H1 (cell line): ENCODE data around the gene TMEM154. TPM values are rescaled to one million over a fixed set of nuclear protein-coding genes. Genes with fewer than 3 reads are reported as not detected.

Experiments
- CTCF ChIA-PET: fragments of 300-600 bp; sonication (Branson Sonifier 250); formaldehyde crosslinking; loops from one replicate; lab custom pipeline; 2021; ENCODE audit not compliant: partially characterized antibody; lab: Charles Lee
- POLR2A ChIA-PET: fragments of 300-600 bp; sonication (Branson Sonifier 250); formaldehyde crosslinking; loops from one replicate; lab custom pipeline; 2021; ENCODE audit warnings: inconsistent platforms; ENCODE audit not compliant: partially characterized antibody; lab: Charles Lee
- DNase-seq, 2 experiments: peaks; one replicate each; pipeline versions ENCODE4 v3.0.0 to v3.0.0-alpha.2; 2010 to 2022; ENCODE audit warnings: low spot score in 2 of 2, low read depth in 1 of 2, mixed read lengths in 1 of 2
- FAIRE-seq: peaks from 2 replicates; lab custom pipeline; 2011; peaks lifted over from hg19 to GRCh38; lab: Jason Lieb, UNC
- H2AFZ ChIP-seq: 2 replicates; pipeline ENCODE4 v1.8.1; 2012; ENCODE audit warnings: low read length, inconsistent platforms
- H2AK5ac ChIP-seq: 2 replicates; pipeline ENCODE4 v1.6.1; 2013; ENCODE audit warnings: low read depth, low read length
- H2BK120ac ChIP-seq: replicated peaks from 2 replicates; pipeline ENCODE3; 2013; ENCODE audit warnings: low read depth, low read length, inconsistent platforms
- H2BK12ac ChIP-seq: 2 replicates; pipeline ENCODE4 v1.6.1; 2013; ENCODE audit warnings: low read depth, low read length
- H2BK15ac ChIP-seq: 2 replicates; pipeline ENCODE4 v1.6.1; 2013; ENCODE audit warnings: low read length
- H2BK20ac ChIP-seq: 2 replicates; pipeline ENCODE4 v1.6.1; 2013; ENCODE audit warnings: low read length
- H2BK5ac ChIP-seq: 2 replicates; pipeline ENCODE4 v1.6.1; 2013; ENCODE audit warnings: low read depth, low read length
- H3K14ac ChIP-seq: 2 replicates; pipeline ENCODE4 v1.6.1; 2013; ENCODE audit warnings: inconsistent platforms; ENCODE audit not compliant: insufficient read length
- H3K18ac ChIP-seq: 2 replicates; pipeline ENCODE4 v1.6.1; 2013; ENCODE audit warnings: low read length; ENCODE audit errors: extremely low read depth
- H3K23ac ChIP-seq: 2 replicates; pipeline ENCODE4 v1.6.1; 2013; ENCODE audit warnings: inconsistent platforms; ENCODE audit not compliant: insufficient read length
- H3K23me2 ChIP-seq: 2 replicates; pipeline ENCODE4 v1.6.1; 2013; ENCODE audit warnings: low read depth, low read length
- H3K27ac ChIP-seq: 2 replicates; pipeline ENCODE4 v1.6.1; 2011; ENCODE audit warnings: low read depth, low read length, inconsistent platforms
- H3K27me3 ChIP-seq, 4 experiments: replicated peaks in 1 of 4; 1 replicate in 1 of 4; 2 replicates in 3 of 4; pipeline versions ENCODE4 v1.6.1 to v1.8.1; 2011 to 2013; ENCODE audit warnings: low read length in 3 of 4, mild to moderate bottlenecking in 3 of 4, inconsistent platforms in 2 of 4, mixed read lengths in 2 of 4, moderate library complexity in 1 of 4; ENCODE audit not compliant: control insufficient read depth in 3 of 4, insufficient read depth in 3 of 4; ENCODE audit errors: extremely low read depth in 1 of 4
- H3K36me3 ChIP-seq, 4 experiments: 2 replicates each; pipeline versions ENCODE4 v1.6.1 to v1.8.1; 2011 to 2013; ENCODE audit warnings: mild to moderate bottlenecking in 4 of 4, low read length in 3 of 4, moderate library complexity in 2 of 4, control low read depth in 1 of 4, inconsistent platforms in 1 of 4; ENCODE audit not compliant: insufficient read depth in 4 of 4, control insufficient read depth in 2 of 4
- H3K4ac ChIP-seq: replicated peaks from 2 replicates; pipeline ENCODE3; 2013; ENCODE audit warnings: low read length, low read depth, mixed read lengths, inconsistent platforms; ENCODE audit not compliant: insufficient read length
- H3K4me1 ChIP-seq, 4 experiments: replicated peaks in 1 of 4; 1 replicate in 1 of 4; 2 replicates in 3 of 4; pipeline versions ENCODE4 v1.6.1 to v1.8.1; 2011 to 2013; ENCODE audit warnings: low read length in 3 of 4, inconsistent platforms in 2 of 4, mixed read lengths in 1 of 4; ENCODE audit not compliant: insufficient read depth in 4 of 4, control insufficient read depth in 3 of 4
- H3K4me2 ChIP-seq, 2 experiments: 2 replicates each; pipeline versions ENCODE4 v1.6.1 to v1.8.1; 2011 to 2013; ENCODE audit warnings: low read depth in 2 of 2, low read length in 2 of 2, control low read depth in 1 of 2, inconsistent platforms in 1 of 2, mild to moderate bottlenecking in 1 of 2; ENCODE audit not compliant: insufficient read depth in 1 of 2
- H3K4me3 ChIP-seq, 4 experiments: fragments of 200-600, 300-600 bp in 1 of 4; sonication (generic), shearing (Covaris generic), sonication (Bioruptor Twin) in 1 of 4; 2 replicates each; pipeline versions ENCODE4 v1.5.1 to v1.8.1; 2011 to 2016; ENCODE audit warnings: low read length in 4 of 4, low read depth in 3 of 4, control low read depth in 2 of 4, inconsistent platforms in 2 of 4, mild to moderate bottlenecking in 2 of 4, mixed read lengths in 1 of 4, moderate library complexity in 1 of 4; ENCODE audit not compliant: insufficient read depth in 2 of 4; ENCODE audit errors: extremely low read depth in 1 of 4
- H3K56ac ChIP-seq: replicated peaks from 2 replicates; pipeline ENCODE3; 2013; ENCODE audit warnings: low read depth, mild to moderate bottlenecking, mixed read lengths, low read length, inconsistent platforms; ENCODE audit not compliant: insufficient read length
- H3K79me1 ChIP-seq: 2 replicates; pipeline ENCODE4 v1.6.1; 2013; ENCODE audit warnings: low read depth, low read length, control low read depth
- H3K79me2 ChIP-seq, 2 experiments: 2 replicates each; pipeline versions ENCODE4 v1.6.1 to v1.8.1; 2012 to 2013; ENCODE audit warnings: low read length in 2 of 2, mild to moderate bottlenecking in 2 of 2, inconsistent platforms in 1 of 2; ENCODE audit not compliant: insufficient read depth in 2 of 2, control insufficient read depth in 1 of 2
- H3K9ac ChIP-seq, 4 experiments: replicated peaks in 1 of 4; 1 replicate in 1 of 4; 2 replicates in 3 of 4; pipeline versions ENCODE4 v1.6.1 to v1.8.1; 2011 to 2013; ENCODE audit warnings: low read depth in 3 of 4, low read length in 3 of 4, control low read depth in 2 of 4, mild to moderate bottlenecking in 2 of 4, moderate library complexity in 2 of 4, inconsistent platforms in 1 of 4; ENCODE audit errors: extremely low read depth in 1 of 4
- H3K9me3 ChIP-seq, 2 experiments: 2 replicates each; pipeline versions ENCODE4 v1.6.1 to v1.8.1; 2012 to 2013; ENCODE audit warnings: mild to moderate bottlenecking in 2 of 2, moderate library complexity in 2 of 2, control low read depth in 1 of 2, inconsistent platforms in 1 of 2, low read depth in 1 of 2, low read length in 1 of 2, mixed read lengths in 1 of 2; ENCODE audit not compliant: insufficient read depth in 2 of 2
- H4K20me1 ChIP-seq, 2 experiments: replicated peaks in 1 of 2; 2 replicates each; pipeline versions ENCODE3 to v1.8.1; 2011 to 2013; ENCODE audit warnings: inconsistent platforms in 2 of 2, low read length in 2 of 2, mild to moderate bottlenecking in 1 of 2; ENCODE audit not compliant: insufficient read depth in 2 of 2, control insufficient read depth in 1 of 2
- H4K5ac ChIP-seq: 2 replicates; pipeline ENCODE4 v1.6.1; 2013; ENCODE audit warnings: low read length, low read depth, mixed read lengths, inconsistent platforms; ENCODE audit not compliant: insufficient read length
- H4K8ac ChIP-seq: 2 replicates; pipeline ENCODE4 v1.8.0; 2013; ENCODE audit warnings: mild to moderate bottlenecking, moderate library complexity, low read length, inconsistent platforms; ENCODE audit not compliant: insufficient read depth; ENCODE audit errors: extremely low read depth
- H4K91ac ChIP-seq: replicated peaks from 2 replicates; pipeline ENCODE3; 2013; ENCODE audit warnings: low read length, mixed read lengths, inconsistent platforms; ENCODE audit not compliant: insufficient read length
- CREB1 ChIP-seq: IDR thresholded peaks from 2 replicates; pipeline ENCODE4 v1.6.1; 2012; ENCODE audit warnings: inconsistent platforms
- JUND ChIP-seq: IDR thresholded peaks from 2 replicates; pipeline ENCODE4 v1.6.1; 2011; ENCODE audit warnings: mild to moderate bottlenecking, improper control_type of control experiment, low read length
- TAF1 ChIP-seq: IDR thresholded peaks from 2 replicates; pipeline ENCODE4 v1.6.1; 2011; ENCODE audit warnings: mild to moderate bottlenecking, low read depth, low read length
- TEAD4 ChIP-seq: IDR thresholded peaks from 2 replicates; pipeline ENCODE4 v1.6.1; 2012; ENCODE audit warnings: low read depth, low read length, inconsistent platforms, mixed read lengths
- ZNF274 ChIP-seq: IDR thresholded peaks from 2 replicates; pipeline ENCODE4 v1.7.0; 2012; ENCODE audit warnings: low read length, borderline replicate concordance; ENCODE audit errors: extremely low read depth
- WGBS, 2 experiments: shearing (Covaris generic) in 1 of 2; methylation state at CpG; one replicate each; pipeline versions ENCODE4 v1.1.6 to v1.1.7; 2013 to 2015; ENCODE audit warnings: low lambda C conversion rate in 2 of 2, mixed read lengths in 2 of 2, inconsistent platforms in 1 of 2, low coverage in 1 of 2, missing lambda C conversion rate in 1 of 2; ENCODE audit not compliant: insufficient replicate concordance in 2 of 2, insufficient coverage in 1 of 2, insufficient read length in 1 of 2; ENCODE audit errors: extremely low coverage in 1 of 2, missing lambda C conversion rate in 1 of 2; 5-methylcytosine and 5-hydroxymethylcytosine counted together
- polyA plus RNA-seq, 7 experiments: library from polyadenylated mRNA; depleted of rRNA in 3 of 7; stranded (reverse) in 5 of 7; unstranded in 2 of 7; fragments of >200 nt in 5 of 7; fragments of 200-250 nt in 2 of 7; gene quantifications; 1 replicate in 5 of 7; 2 replicates in 1 of 7; 4 replicates in 1 of 7; pipeline versions ENCODE4 v1.2.1 to v1.2.3, GENCODE V29; 2011 to 2013; ENCODE audit warnings: missing spikeins in 2 of 7, mixed read lengths in 2 of 7
- total RNA-seq: library from RNA; stranded (reverse); fragmentation: NEBNext Ultra II Directional; extraction: Animal tissue kit (Norgen Biotek cat#: 25700); gene quantifications from 2 replicates; pipeline ENCODE4 v1.2.1, GENCODE V29; 2021

Gene TMEM154
- total and polyA plus RNA-seq, 2 of the 8 experiments (the other 6 are each of a cell fraction or from before 2014, with no cell fraction given), result 0.33 to 1.2 TPM

- H4K91ac ChIP-seq, result no peak overlapping the region
- H3K23me2 ChIP-seq, result no peaks in the 10 kb centered on the region
- DNase-seq (no peak), FAIRE-seq (no peak)
- no peak overlapping the region for H3K27ac ChIP-seq
- no peaks in the 10 kb centered on the region for H3K9me3 ChIP-seq
- H2BK5ac ChIP-seq, result 0 out of 2 replicates have a peak overlapping the region, but pooled peaks have one; percentile 22
- no peak overlapping the region for H3K18ac ChIP-seq
- H3K9ac ChIP-seq, result no peak overlapping the region
- no peak overlapping the region for H3K4ac ChIP-seq
- H4K8ac ChIP-seq, result no peak overlapping the region
- no peak overlapping the region for H3K14ac ChIP-seq
- ChIA-PET POLR2A (interaction anchor here (0.9 kb wide), 1 partner anchor 9 kb away, joined by 4 read pairs; no protein-coding TSS in a partner anchor), CTCF (interaction anchor here (0.8 to 3.1 kb wide), 7 partner anchors 24 to 544 kb away, joined by 3 to 16 read pairs (median 4); no protein-coding TSS in a partner anchor)
- peak overlapping the region; percentile 48; the same call in 1 of the 2 replicates for H2AFZ ChIP-seq
- no peaks in the 10 kb centered on the region for H3K36me3 ChIP-seq
- no peaks in the 10 kb centered on the region for H3K27me3 ChIP-seq
- WGBS, 2 experiments, result 53% methylated on average over 3 of the region's 3 CpGs; no CpG with 5 or more reads in 1 of the 2 experiments
- no peaks in the 10 kb centered on the region for H3K79me2 ChIP-seq
- TF ChIP-seq TAF1, result no peak
- no peak for TF ChIP-seq JUND
- no peak for TF ChIP-seq CREB1
- TF ChIP-seq ZNF274, result no peak
- TF ChIP-seq TEAD4, result no peak
- no peak overlapping the region for H2BK20ac ChIP-seq
- no peak overlapping the region for H4K5ac ChIP-seq
- H2BK120ac ChIP-seq, result no peak overlapping the region
- H4K20me1 ChIP-seq, result no peaks in the 10 kb centered on the region
- no peak overlapping the region for H2BK12ac ChIP-seq
- H3K56ac ChIP-seq, result no peak overlapping the region
- H2AK5ac ChIP-seq, result no peak overlapping the region
- H3K4me3 ChIP-seq, result no peak overlapping the region
- no peak overlapping the region for H3K4me2 ChIP-seq
- H3K23ac ChIP-seq, result no peak overlapping the region
- no peaks in the 10 kb centered on the region for H3K79me1 ChIP-seq
- peaks cover 0 to 3% (median 1%) of the 10 kb centered on the region in 4 experiments; a peak in 2 of 7 replicates for H3K4me1 ChIP-seq
- H2BK15ac ChIP-seq, result no peak overlapping the region
Observed at GRCh38 chr4:152633118-152633517, 46.7 kb downstream of the TMEM154 start.
